ENCODE measurements around the gene HCRT. TPM values are rescaled to one million over a fixed set of nuclear protein-coding genes. Genes with fewer than 3 reads are reported as not detected.
A peak's percentile ranks its signal among the peaks of the same experiment; 100 is the strongest.

Gene HCRT, protein sequence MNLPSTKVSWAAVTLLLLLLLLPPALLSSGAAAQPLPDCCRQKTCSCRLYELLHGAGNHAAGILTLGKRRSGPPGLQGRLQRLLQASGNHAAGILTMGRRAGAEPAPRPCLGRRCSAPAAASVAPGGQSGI
- total RNA-seq (not detected in 2 replicates), polyA plus RNA-seq (not detected in 2 replicates), polyA minus RNA-seq (1.6 TPM in 1 of 2 replicates, not detected in the other)
- total RNA-seq (2013), result 0.51 TPM

DNA sequence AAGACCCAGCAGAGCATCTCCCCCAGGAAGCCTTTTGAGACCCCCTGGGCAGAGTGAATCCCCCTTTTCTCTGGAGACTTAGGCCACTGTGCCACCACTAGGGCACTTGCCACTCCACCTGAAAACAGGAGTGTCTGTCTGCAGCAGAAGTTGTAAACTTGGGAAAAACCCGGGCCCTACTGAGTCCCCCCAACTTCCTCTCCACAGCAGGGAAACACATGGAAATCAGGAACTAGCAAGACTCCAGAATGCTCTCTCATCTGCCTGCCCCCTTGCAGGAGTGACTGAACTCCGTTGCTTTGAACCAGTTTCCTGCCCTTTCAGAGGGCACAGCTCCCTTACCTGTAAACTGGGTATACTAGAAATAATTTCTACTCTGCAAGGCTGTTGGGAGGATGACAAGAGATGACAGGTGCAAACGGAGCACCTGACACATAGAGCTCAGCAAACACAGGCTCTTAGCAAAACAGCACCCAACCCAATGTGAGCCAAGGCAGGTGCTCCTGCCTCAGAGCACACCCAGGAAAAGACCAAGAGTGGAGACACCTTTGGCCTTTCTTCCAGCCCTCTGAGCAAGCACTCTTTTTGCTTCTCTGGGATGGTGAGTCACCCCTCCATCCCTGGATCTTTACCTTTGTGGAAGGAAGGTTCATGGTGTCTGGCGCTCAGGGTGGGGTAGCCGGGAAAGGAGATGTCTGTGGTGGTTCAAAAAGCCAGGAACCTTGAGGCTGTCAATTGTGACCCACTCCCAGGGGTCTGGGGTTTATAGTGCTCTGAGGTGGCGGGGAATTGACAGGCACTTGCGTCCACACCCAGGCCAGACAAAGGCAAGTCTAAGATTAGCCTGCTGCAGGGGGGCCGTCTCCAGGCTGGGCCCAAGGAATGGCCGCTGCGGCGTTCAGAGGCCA, at the start of gene HCRT:
Gene HCRT, minus strand, starts transcription at position 740 of the 908 bp plus-strand sequence. Its CDS starts 87 bp downstream, at position 653.
- peaks cover 40% of the 10 kb centered on the region for H3K4me1 Mint-ChIP-seq
- WGBS (ENCODE audit: insufficient coverage), result 98% methylated on average over 7 of the region's 11 CpGs
- TF ChIP-seq EZH2 (IDR thresholded peaks at IDR 0.05; ENCODE audit: borderline replicate concordance, insufficient read depth, low read depth, low read length, poor library complexity, severe bottlenecking), result no peak
- TF ChIP-seq, protein P1, sequence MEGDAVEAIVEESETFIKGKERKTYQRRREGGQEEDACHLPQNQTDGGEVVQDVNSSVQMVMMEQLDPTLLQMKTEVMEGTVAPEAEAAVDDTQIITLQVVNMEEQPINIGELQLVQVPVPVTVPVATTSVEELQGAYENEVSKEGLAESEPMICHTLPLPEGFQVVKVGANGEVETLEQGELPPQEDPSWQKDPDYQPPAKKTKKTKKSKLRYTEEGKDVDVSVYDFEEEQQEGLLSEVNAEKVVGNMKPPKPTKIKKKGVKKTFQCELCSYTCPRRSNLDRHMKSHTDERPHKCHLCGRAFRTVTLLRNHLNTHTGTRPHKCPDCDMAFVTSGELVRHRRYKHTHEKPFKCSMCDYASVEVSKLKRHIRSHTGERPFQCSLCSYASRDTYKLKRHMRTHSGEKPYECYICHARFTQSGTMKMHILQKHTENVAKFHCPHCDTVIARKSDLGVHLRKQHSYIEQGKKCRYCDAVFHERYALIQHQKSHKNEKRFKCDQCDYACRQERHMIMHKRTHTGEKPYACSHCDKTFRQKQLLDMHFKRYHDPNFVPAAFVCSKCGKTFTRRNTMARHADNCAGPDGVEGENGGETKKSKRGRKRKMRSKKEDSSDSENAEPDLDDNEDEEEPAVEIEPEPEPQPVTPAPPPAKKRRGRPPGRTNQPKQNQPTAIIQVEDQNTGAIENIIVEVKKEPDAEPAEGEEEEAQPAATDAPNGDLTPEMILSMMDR (IDR thresholded peaks at IDR 0.05), result no peak
- Histone ChIP-seq H3K27me3 (replicated peaks in 1 of 4; ENCODE audit: control extremely low read depth in 1 of 4, control insufficient read depth in 3 of 4, insufficient read depth in 4 of 4, low read length in 3 of 4) (peaks cover 0 to 13% (median 2%) of the 10 kb centered on the region in 4 experiments), H3K27ac (ENCODE audit: low read length in 2 of 2) (peak within 1 kb of the TSS in 1 of 2 donors; percentile 95), H3K4me3 (ENCODE audit: control extremely low read depth in 1 of 5, extremely low read depth in 1 of 5, insufficient read depth in 1 of 5, low read depth in 2 of 5, low read length in 4 of 5) (peak within 1 kb of the TSS in 4 of 5 experiments; percentile 64 to 81 (median 77)), H3K36me3 (replicated peaks in 1 of 2; ENCODE audit: control extremely low read depth in 1 of 2, control insufficient read depth in 1 of 2, extremely low read depth in 1 of 2, insufficient read depth in 2 of 2, low read length in 1 of 2) (no peaks in the 10 kb centered on the region), H2AFZ (ENCODE audit: insufficient read depth, low read depth, low read length, poor library complexity, severe bottlenecking) (peak within 1 kb of the TSS; percentile 84), H3K9ac (ENCODE audit: low read length) (peak within 1 kb of the TSS; percentile 77), H3K4me1 (ENCODE audit: control insufficient read depth in 2 of 2, insufficient read depth in 2 of 2, low read length in 2 of 2) (peaks cover 30 to 42% of the 10 kb centered on the region in 2 donors), H3K79me2 (ENCODE audit: control insufficient read depth, insufficient read depth, low read length) (no peaks in the 10 kb centered on the region), H3K4me2 (replicated peaks; ENCODE audit: low read depth, low read length, poor library complexity, severe bottlenecking) (peak within 1 kb of the TSS; percentile 88), H3K9me3 (ENCODE audit: control extremely low read depth in 1 of 3, control insufficient read depth in 2 of 3, insufficient read depth in 1 of 3, low read length in 2 of 3) (peaks cover 0 to 9% (median 0%) of the 10 kb centered on the region in 3 donors), H4K20me1 (ENCODE audit: control insufficient read depth, insufficient read depth, low read length, poor library complexity, severe bottlenecking) (no peaks in the 10 kb centered on the region)
- POLR2A ChIA-PET, result interaction anchor here (1.4 to 2.5 kb wide), 4 partner anchors 9 to 104 kb away, joined by 3 to 11 read pairs (median 7); partner anchors contain the start of genes GHDC, KAT2A and STAT5A
- intact Hi-C loops (cut with micrococcal nuclease), result loop anchor here (1.0 to 5.0 kb wide), 5 partner anchors 9 to 1368 kb away; partner anchors contain the start of genes ATP6V0A1 and GHDC
- ATAC-seq (ENCODE audit: low read depth) (no peak), DNase-seq (no peak)
- CTCF ChIA-PET, result interaction anchor here (0.9 to 2.5 kb wide), 9 partner anchors 10 to 221 kb away, joined by 3 to 11 read pairs (median 4); partner anchors contain the start of gene GHDC
- peak within 1 kb of the TSS; percentile 93 for H3K4me3 Mint-ChIP-seq
- peak within 1 kb of the TSS; percentile 93 for H3K27ac Mint-ChIP-seq
- H3K9me3 Mint-ChIP-seq (ENCODE audit: insufficient read depth), result no peaks in the 10 kb centered on the region
- no peaks in the 10 kb centered on the region for H3K27me3 Mint-ChIP-seq

Data from B cell (primary cell).